ENCODE results near the gene SRSF12.

- TF ChIP-seq CTCF (IDR thresholded peaks at IDR 0.05; ENCODE audit: insufficient read depth, low read length, poor library complexity, severe bottlenecking), result no peak
- no peak for TF ChIP-seq EZH2phosphoT487 (conservative IDR thresholded peaks at IDR 0.05; ENCODE audit: low read length)
These were observed 36.2 kb downstream of the SRSF12 start for GRCh38 chr6:89081423-89082322.

All from SU-DHL-6 (cell line).